Fibroblast of skin of abdomen (primary cell): ENCODE results near the gene KIF16B.
"Not testable (repeated sequence)": the region's sequence is repeated elsewhere in the genome, so short reads cannot be mapped to it uniquely, and the experiment has no call there.

Experiments used
- DNase-seq: peaks from one replicate; pipeline ENCODE4 v3.0.0-alpha.2; 2013

The KIF16B gene

GRCh38 chr20:16287776-16288175 lies 285.5 kb downstream of the KIF16B start:
- no peak for DNase-seq

- DNase-seq: no peak
Measured at GRCh38 chr20:16286601-16287000, 286.6 kb downstream of the KIF16B start.

DNA sequence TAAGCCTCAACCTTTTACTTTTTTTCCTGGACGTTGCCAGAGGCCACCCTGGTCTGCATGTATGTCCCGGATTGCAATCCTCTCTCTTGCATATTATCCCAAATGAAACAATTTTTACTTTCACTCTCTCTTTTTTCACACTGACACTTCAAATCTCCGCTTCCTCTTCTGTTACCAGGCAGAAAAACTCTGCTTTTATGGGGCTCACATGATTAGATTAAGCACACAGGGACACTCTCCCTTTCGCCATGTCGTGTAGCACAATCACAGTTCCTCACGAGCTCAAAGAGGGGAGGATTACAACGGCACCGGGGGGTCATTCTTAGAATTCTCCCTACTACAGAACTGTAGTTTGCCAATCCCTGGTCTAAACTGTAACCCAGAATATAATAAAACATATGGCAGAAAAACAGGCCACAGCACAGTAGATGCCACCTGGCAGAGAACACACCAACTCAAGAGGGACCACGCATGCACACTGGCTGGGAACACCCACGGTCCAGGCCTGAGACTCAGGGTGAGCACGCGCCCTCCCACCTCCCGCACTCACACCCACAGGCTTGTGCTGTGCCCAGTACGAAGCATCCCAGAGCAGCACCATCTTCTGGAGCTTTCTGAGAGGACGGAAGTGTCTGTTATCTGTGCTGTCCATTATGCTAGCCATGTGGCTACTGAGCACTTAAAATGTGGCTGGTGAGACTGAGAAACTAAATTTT lies 288.7 kb downstream of the KIF16B start:
- no peak for DNase-seq

GRCh38 chr20:16283978-16284377 lies 289.3 kb downstream of the KIF16B start:
- DNase-seq: no peak

GRCh38 chr20:16283307-16283706 lies 289.9 kb downstream of the KIF16B start:
- no peak for DNase-seq

DNA sequence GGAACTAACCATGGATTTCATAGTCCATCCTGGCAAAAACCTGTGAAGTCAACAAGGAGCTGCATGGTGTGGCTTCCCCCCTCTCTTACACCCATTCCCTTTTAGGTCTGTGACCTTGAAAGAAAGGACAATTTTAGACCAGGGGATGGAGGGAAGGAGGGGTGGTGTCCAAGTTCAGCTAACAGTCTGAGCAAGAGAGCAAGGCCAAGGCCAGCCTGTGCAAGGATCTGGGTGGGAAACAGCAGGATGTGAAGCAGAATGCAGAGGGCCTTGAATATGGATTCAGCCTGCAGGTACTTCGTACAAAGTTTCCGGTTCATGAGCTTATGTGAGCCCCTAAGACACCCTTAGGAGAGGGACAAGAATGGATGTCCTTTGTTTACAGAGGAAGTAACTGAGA lies 293.0 kb downstream of the KIF16B start:
- no peak for DNase-seq

- DNase-seq: no peak
Measured at GRCh38 chr20:16279320-16279719, 293.9 kb downstream of the KIF16B start.

DNA sequence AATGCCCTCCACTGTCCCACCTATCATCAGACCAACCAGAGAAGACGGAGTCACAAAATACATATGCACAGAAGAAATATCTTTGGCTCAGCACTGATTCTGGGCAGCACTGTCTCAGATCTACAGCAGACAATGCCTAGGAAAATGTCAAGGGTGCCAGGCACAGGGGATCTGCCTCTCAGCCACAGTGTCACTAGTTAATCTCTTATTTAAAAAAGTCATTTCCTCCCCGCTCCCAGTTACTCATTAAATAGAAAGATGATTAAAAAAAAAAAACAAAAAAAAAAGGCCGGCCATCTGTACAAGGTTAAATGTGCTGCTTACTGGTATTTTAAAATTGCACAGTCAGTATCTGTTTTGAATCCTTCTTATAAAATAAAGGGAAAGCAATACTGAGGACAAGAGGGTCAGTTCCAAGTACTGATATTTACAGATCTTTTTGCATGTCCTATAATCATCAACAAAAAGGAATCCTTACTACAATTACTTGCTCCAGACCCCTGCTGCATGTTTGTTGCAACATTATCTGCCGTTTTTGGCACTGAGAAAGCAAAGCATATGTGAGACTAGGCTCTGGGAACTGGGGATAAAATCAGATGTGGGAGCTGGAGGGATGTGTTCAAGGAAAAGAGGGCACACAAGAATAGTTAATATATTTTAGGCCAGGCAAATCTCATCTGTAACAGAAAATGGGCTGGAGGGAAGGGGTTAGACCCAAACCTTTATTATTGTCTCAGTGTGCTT lies 299.3 kb downstream of the KIF16B start:
- no peak for DNase-seq

DNA sequence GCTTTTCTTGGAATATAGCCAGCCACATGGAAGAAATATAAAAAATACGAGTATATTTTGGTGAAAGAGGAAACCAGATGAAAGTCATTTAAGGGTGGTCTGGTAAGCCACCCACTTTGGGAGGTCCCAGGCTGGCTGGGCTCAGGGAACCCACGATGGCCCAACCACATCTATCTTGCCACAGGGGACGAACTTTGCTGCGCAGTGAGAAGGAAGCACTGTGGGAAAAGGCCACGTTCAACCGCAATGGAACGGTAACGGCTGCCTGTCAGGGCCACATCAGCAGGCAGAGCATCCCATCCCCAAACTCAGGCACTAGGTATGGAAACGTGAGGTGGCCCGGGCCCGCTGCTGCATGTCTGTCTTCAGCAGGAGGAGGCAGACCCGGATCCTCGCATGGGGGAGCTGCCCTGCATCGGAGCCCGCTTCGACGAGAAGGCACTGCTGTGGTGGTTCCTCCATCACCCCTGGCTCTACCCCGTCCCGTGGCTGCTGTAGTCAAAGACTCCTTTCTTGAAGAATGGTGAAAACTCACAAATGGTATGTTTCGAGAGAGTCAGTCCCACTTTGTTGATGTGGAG lies 300.4 kb downstream of the KIF16B start:
- DNase-seq: no peak

GRCh38 chr20:16271450-16271849 lies 301.8 kb downstream of the KIF16B start:
- no peak for DNase-seq

DNA sequence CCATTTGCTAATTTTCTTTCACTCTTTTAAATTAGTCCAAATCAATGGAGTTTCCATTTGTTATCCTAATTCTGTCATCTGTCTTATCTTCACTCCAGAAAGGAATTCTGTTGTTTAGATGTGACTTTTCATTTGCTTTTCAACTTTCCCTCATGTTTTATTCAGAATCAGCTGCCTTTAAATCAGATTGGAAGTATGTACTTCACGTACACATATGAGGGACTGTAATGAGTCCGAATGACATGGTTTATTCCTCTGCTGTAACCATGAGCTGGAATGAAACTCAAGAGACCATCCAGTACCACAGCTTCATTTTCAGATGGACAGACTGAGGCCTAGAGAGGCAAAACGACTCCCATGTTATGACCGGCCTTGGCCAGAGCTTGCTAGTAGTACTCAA lies 302.3 kb downstream of the KIF16B start:
- no peak for DNase-seq

GRCh38 chr20:16270314-16270931 lies 302.8 kb downstream of the KIF16B start:
- DNase-seq: no peak

DNA sequence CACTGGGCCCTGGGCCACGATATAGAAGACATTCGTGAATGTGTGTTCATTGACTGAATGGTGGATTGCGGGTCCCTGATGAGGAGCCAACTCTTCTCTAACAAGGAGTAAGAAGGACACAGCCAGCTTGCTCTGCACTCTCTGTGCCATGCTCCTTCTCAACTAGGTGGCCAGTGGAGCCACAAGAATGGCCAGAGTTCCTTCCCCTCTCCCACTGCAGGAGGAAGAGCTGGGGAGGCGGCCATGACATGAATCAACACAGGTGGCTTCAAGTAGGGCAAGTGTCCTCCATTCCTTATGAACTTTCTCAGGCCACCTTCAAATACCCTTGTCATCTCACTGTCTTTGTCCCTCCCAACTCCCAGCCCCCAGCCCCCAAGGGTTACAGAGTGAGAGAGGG lies 305.7 kb downstream of the KIF16B start:
- no peak for DNase-seq

DNA sequence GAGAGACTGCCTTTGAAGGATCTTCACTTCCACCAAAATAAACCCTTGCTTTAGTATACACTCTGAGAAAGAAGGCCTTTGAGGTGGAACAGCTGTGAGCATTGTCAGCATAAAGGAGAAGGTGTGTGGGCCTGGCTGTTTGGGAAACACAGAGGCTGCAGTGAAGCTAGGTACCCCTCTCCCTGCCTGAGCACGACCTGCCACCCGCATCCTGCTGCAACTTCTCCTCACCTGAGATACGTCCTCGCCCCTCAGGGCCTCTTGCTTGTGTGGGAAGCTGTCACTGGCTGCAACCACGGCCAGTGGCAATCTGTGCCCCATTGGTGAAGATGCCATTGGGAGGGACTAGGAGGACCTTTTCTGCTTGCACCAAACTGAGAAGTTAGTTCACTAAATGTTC lies 307.9 kb downstream of the KIF16B start:
- no peak for DNase-seq

- DNase-seq: no peak
Measured at GRCh38 chr20:16263582-16263981, 309.7 kb downstream of the KIF16B start.

- no peak for DNase-seq
Measured at GRCh38 chr20:16262594-16262993, 310.7 kb downstream of the KIF16B start.

DNA sequence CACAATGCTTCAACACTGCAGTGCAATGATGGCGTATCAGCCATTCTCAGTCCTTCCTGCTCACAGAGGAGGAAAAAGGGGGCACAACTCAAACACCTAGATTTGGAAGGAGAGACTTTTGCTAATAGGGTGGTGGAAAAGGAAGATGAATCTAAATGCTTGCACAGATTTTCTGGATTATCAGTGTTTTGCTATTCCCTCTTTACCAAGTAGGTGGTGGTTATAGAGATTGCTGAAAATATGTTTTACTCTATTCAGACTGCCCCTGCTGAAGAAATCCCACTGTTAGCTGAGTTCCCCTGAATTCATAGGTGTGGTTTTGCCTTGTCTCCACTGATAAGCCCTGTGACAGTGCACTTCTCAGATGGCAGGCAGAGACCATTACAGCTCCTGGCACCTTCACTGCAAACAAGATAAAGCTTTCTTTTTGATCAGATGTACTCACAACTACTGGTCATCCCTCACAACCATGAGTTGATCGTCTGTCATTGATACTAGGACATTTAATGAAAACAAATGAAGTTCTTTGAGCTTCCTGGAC lies 311.4 kb downstream of the KIF16B start:
- DNase-seq: no peak

DNA sequence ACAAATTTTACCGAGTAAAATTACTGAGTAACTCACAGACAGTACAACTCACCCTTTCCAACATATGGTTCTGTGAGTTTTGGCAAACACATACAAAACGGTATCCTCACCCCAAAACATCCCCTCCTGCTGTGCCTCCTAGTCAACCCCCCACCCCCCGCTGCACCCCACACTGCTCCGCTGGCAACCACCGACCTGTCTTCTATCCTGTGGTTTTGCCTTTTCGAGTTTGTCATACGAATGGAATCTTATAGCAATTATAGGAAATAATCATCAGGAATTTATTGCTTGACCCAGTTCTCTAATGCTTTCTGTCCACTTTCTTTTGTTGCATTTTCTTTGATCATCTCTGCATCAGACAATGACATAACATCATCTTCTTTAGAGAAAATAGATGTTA lies 312.3 kb downstream of the KIF16B start:
- peak; percentile 92 for DNase-seq

GRCh38 chr20:16260133-16260532 lies 313.1 kb downstream of the KIF16B start:
- DNase-seq: not testable (repeated sequence)

DNA sequence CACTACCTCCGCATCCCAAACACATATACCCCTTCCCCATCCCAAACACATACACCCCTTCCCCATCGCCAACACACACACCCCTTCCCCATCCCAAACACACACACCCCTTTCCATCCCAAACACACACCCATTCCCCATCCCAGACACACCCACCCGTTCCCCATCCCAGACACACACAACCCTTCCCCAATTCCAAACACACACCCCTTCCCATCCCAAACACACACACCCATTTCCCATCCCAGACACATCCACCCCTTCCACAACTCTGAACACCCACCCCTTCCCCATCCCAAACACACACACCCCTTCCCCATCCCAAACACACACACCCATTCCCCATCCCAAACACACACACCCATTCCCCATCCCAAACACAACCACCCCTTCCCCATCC lies 314.5 kb downstream of the KIF16B start:
- no peak for DNase-seq

DNA sequence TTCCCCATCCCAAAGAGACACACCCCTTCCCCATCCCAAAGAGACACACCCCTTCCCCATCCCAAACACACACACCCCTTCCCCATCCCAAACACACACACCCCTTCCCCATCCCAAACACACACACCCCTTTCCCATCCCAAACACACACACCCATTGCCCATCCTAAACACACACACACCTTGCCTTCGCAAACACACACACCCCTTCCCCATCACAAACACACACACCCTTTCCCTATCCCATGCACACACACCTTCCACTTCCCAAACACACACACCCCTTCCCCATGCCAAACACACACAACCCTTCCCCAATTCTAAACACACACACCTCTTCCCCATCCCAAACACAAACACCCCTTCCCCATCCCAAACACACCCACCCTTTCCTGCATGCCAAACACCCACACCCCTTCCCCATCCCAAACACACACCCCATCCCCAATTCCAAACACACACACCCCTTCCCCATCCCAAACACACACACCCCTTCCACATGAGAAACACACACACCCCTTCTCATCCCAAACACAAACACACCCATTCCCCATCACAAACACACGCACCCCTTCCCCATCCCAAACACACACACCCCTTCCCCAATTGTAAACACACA lies 315.3 kb downstream of the KIF16B start:
- DNase-seq: no peak

DNA sequence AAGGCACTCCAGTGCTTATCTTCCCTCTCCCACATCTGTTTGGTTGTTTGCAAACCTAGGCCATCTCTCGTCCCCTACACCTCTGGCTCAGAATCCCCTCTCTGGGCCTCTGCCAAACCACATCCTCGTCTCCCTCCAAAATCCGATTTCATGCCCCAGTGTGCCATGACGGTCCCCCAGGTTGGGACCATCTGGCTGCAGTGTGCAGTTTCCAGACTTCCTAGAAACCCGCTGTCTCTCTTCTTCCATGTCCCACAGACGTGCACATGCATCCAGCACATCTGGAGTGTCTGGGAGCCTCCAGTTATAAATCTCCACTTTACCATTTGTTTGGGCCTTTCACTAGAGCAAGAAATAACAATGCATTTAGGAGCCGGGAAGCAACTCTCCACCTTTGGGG lies 316.2 kb downstream of the KIF16B start:
- peak; percentile 13 for DNase-seq

DNA sequence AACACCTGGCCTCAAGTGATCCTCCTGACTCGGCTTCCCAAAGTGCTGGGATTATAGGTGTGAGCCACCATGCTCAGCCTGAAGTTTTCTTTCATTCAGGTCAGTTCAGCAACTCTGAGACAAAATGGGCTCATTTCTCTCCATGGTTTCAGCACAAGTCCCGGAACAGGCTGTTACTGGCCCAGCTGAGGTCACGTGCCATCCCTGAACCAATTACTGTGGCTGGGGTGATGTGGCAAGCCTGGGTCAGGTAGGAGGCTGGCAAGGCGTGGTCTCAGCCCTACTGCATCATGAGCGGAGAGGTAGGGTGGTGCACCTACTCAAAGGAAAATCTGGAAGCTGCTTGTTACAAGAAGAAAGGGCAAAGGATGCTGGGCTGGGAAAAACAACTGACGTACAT lies 326.4 kb downstream of the KIF16B start:
- no peak for DNase-seq
